Stimulated activated CD8-positive, alpha-beta memory T cell treated with anti-CD3 and anti-CD28 coated beads, Interleukin-12 subunit alpha, Interleukin-12 subunit beta, amount 100 ng/mL, for 4 hours (primary cell): ENCODE data around the gene FAM90A1.
"Not testable (repeated sequence)": the region's sequence is repeated elsewhere in the genome, so short reads cannot be mapped to it uniquely, and the experiment has no call there.

Source experiments
- DNase-seq: peaks from one replicate; pipeline ENCODE4 v3.0.0-alpha.2; 2020; ENCODE audit warnings: low read depth

Gene FAM90A1

DNA sequence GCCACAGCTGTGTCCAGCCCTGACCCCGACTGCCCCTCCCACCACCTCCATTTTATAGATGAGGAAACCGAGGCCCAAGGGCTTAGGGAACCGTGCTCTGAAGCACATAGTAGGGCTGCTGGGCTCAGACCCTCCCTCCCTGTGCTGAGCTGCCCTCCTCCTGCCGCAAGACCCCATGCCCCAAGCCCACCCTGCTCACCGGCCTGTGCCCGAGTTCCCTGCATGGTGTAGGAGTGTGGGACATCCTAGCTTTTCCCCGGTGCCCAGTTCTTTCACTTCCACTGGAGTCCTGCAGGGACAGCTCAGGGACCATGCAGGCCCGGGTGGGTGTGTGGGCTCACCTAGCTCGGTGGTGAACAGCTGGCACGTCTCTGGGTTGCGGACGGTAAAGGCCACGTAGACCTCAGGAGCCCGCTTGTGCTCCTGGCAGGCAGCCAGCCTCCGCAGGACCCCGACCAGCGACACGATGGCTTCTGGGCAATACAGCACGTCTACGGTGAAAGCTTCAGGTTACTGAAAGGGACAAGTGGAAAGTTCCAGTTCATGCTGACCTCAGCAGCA is 6.6 kb upstream of the FAM90A1 start:
- not testable (repeated sequence) for DNase-seq

DNA sequence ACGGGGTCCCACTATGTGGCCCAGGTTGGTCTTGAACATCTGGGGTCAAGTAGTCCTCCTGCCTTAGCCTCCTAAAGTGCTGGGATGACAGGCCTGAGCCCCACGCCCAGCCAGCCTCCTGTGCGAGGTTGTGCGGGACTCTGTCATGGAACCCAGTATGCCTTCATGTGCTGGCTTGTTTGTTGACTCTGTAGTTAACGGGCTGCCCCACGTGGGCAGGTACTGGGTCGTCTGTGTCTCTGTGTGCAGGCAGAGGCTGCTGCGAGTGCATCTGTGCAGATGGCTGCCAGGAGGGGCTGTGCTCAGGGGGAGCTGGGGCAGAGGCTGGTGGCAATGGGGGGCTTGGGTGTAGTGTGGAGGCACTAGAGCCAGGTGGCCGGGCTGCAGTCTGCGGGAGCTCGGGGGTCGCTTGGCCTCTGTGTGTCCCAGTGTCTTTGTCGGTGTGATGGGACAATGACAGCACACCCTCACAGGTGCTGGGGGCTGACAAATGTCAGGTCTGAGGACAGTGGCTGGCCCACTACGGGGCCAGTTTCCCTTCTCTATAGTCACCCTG is 6.0 kb upstream of the FAM90A1 start:
- DNase-seq: not testable (repeated sequence)

DNA sequence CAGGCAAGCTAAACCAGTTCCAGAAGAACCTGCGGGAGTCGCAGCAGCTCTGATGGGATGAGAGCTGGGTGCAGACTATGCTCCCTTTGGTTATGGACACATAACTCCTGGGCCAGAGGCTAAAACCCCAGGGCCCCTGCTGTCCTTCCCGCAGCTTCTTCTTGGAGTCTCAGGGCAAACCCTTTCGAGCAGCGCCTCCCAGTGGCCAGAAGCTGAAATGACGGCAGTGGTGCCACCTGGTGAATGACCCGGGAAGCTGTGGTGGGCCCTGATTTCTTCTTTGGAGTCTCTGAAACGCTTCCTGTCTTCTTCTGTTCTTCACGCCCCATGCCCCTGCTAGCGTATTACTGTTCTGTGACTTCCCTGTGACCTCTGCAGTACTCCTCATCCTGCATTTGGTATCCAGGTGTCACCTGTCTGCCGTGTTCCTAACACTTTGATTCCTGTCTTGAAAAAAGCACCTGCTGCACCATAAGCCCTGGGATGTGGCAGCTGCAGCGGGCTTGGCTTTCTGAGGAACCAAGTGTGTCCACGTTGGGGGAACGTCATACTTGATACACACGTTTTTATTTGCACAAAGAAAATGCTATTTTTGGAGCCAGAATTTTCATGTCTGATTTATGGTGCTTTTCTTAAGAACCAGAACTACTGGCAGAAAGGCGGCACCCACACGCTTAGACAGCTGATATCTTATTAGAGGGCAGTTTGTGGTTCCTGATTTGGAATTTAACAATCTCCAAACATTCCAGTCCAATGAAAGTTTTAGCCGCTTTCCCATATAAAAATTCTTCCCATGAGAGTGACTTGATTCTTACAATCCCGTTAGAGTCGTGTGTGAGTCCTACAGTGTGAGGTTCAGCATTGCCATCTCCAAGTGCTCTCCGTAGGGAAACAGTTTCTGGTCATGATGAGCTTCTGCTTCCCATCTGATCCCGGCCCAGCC is 4.5 kb upstream of the FAM90A1 start:
- DNase-seq: not testable (repeated sequence)

DNA sequence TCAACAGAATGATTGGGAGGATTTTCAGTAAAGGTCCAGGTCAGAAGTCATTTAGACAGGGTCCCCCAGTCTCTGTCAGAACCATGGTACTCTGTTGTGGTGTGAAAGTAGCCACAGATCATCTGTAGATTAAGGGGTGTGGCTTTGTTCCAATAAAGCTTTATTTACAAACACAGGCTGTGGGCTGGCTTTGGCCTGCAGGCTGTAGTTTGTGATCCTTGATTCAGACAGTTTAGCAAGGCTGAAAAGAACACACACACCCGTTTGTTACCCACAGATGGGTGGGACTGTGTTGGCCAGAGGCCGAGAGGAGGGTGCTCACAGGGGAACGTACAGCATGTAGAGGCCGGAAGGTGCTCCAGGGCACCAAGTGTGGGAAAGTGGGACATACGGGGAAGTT is 3.6 kb upstream of the FAM90A1 start:
- DNase-seq: not testable (repeated sequence)

DNA sequence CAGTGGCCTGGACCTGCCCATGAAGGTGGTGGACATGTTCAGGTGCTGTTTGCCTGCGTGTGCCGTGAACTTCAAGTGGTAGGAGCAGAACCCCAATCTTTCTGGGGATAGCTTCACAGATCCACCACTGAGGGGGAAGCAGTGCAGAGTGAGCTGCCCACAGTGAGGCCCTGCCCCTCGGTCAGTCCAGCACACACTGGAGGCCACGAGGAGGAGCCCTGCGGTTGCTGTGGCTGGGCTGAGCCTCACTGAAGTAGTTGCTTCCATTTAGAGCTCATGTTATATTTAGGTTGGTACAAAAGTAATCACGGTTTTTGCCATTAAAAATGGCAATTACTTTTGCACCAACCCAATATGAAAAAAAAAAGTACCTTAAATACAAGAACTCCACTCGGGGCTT is 2.1 kb upstream of the FAM90A1 start:
- not testable (repeated sequence) for DNase-seq

DNA sequence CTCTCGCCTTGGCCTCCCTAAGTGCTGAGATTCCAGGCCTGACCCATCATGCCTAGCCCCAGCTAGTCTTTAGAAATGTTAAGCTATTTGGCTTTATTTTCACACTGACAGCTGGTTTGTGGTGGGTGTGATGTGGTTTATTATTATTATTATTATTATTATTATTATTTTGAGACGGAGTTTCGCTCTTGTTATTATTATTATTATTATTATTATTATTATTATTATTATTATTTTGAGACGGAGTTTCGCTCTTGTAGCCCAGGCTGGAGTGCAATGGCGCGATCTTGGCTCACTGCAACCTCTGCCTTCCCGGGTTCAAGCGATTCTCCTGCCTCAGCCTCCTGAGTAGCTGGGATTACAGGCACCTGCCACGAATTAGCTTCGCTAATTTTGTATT is 1.2 kb upstream of the FAM90A1 start:
- DNase-seq: not testable (repeated sequence)

DNA sequence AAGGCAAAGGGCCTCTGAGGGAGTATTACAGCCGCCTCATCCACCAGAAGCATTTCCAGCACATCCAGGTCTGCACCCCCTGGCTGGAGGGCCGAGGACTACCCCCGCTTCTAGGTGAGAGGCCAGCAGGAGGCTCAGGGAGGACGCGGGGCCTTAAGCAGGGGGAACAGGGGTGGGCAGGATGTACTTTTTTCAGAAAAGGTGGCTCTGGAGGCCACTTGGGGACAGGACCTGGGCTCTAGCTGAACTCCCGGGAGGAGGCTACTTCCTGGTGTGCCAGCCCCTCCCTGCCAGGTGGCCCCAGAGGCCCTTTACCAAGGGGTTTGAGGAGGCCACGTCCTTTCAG is 287 bp upstream of the FAM90A1 start:
- not testable (repeated sequence) for DNase-seq

DNA sequence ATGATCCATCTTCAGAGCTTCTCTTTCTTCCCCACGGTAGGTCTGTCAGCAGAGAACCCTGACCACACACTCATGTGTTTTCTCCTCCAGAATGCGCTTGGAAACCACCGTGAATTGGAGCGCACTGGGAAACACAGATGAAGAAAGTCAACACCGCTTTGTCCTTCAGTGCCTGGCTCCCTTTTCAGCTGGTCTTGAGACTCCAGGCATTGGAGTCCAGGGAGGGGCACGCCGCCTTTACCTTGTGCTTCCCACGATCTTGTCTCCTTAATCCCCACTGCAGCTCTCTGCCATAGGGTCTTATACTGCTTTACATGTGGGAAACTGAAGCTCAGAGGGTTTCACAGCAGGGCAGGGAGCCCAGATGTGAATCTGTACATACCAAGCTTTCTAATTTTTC is 1.1 kb downstream of the FAM90A1 start:
- no peak for DNase-seq

DNA sequence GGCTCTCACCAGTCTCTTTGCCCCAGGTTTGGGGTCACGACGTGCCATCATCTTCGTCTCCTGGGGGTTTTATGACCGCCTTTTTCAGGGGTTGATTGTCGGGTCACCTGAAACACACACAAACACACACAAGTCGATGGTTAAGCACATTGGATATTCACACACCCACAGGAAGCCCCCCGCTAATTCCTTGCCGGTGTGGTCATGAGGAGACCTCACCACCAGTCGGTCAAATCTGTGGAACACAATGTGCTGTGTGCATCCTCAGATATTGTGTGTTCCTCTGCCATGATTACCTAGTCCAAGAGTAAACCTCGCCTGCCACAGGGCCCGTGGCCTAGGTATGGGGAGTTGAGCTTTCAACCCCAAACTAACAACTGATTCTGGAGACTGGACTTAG is 2.6 kb downstream of the FAM90A1 start:
- not testable (repeated sequence) for DNase-seq

DNA sequence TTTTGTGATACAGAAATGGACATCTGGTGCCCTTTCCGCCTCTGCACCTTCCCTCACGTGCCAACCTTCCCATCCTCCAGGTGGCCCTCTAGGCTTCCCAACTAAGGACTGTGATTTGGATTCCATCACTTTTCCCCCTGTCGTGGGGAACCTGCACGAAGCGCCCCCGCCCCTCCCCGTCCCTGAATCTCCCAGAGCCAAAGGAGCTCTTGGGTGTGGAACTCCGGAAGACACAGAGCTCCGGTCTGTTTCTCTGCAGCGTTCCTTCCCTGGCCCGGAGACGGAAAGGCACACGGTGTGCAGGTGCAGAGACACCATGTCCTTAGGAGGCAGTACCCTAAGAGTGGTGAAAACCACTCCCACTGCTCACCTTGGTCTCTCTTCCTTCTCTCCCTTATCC is 3.8 kb downstream of the FAM90A1 start:
- DNase-seq: not testable (repeated sequence)

DNA sequence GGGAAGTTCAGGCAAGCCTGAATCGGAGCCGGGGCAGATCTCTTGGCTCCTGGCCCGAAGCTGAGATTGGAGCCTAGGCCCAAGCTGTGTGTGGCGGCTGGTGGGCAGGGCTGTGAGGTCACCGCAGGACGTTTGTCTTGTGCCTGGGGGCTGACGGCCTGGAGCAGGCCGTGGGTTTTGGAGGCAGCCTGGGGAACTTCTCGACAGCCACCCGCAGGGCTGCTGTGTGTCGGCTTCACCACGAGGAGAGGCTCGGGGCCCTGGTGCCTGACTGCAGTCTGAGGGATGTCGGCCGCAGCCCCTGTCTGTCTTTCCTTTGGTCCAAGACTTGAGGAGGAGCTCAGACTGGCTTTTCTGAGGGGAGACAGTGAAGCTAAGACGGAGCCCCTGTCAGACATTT is 5.1 kb downstream of the FAM90A1 start:
- not testable (repeated sequence) for DNase-seq

DNA sequence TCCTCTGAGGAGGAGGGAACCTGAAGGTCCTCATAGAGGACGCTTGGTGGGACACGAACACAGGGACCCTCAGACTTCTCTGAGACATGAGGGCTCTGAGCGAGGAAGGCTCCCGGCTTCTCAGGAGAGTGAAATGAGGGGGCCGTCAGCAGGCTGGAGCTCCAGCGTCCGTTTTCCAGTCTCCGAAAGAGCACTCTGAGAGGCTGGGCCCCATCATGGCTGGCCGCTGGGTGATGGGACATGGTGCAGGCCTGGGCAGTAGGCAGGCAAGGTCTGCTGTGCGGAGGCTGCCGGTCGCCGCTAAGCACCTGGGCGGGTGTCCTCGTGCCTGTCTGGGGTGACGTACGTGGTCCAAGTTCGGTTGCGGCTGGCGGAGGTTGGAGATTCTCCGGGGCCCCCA is 5.6 kb downstream of the FAM90A1 start:
- DNase-seq: not testable (repeated sequence)

DNA sequence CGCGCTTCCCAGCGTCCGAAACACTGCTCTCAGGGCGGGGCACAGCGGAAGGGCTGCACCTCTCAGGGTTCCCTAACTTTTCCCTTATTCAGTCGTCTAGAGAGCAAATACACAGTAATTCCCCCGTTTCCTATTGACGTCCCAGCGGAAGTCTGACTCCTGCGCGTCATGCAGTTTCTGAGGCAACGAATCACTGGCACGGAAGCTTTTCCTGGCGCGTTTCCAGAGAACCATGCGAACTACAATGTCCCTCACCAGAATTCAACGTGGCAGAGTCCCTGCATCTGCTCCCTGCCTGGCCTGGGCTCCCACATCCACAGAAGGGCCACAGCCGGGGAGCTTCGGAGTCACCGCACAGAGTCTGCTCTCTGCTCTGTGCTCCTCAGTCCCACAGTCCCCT is 6.0 kb downstream of the FAM90A1 start:
- DNase-seq: not testable (repeated sequence)

DNA sequence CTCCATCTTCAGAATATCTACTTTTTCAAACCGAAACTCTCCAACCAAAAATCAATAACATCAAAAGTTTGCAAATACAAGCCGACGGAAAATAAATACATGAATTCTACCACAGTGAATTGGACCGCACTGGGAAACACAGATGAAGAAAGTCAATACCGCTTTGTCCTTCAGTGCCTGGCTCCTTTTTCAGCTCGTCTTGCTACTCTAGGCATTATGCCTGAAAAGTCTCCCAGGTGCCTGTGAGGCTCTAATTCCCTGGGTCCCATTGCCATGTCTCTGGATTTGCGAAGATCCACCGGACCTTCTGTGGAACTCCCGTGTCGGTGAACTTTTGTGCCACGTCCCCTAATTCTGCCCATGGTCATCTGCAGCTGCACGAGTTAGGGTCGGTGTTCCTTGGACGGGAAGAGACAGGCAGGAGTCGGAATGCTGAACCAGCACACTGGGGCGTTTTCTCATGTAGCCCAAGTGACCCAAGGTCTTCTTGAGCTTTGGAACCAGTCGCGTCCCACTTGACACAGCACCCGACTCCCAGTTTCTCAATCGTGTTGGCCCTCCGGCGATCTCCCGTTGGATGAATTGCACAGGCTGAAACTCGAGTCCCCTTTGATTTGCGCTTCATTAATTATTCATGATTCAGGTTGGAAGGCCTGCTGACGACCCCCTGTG is 8.6 kb downstream of the FAM90A1 start:
- not testable (repeated sequence) for DNase-seq

DNA sequence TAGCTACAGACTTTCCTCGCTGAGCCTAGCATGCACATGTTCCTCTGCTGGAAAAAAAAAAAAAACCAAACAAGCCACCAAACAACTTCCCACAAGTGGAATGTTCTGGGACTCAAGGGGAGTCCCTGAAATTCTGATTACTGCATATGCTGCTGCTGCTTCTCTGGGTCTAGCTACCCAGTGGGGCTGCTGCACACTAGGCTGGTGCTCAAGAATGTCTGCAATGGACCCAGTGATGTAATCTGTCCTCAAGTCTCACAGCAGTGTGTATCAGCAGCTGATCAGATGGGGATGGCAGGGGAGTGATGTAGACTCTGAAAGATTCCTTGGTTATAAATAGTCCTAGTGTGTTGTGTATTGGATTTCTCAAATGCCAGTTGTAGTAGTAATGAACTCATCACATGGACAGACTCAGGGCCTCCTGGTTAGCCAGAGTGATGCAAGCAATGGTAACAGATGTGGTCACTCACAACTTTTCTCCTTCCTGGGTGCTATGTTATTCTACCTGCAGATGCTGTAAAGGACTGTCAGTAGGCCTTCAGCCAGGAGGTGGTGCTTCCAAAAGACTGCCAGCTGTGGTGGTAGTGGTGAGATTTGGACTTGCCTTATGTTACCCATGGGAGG is 29.6 kb downstream of the FAM90A1 start:
- DNase-seq: not testable (repeated sequence)

DNA sequence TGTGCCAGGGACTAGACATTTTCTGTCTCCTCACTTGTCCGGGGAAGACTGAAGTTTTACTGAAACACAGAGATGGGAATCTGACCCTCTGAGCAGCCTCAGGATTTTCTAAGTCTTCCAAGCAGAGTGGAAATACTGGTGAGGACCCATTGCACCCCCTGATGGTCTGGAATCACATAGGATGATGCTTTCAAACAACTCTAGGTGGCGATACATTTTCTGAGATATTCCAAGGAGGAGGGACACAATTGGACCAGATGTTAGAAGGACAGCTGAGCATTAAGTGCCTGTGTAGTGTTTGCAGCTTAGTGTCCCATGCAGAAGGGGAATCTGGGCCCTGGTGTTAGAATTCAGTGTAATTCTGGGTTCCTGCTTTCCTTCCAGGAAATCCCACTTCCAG is 39.3 kb downstream of the FAM90A1 start:
- not testable (repeated sequence) for DNase-seq

DNA sequence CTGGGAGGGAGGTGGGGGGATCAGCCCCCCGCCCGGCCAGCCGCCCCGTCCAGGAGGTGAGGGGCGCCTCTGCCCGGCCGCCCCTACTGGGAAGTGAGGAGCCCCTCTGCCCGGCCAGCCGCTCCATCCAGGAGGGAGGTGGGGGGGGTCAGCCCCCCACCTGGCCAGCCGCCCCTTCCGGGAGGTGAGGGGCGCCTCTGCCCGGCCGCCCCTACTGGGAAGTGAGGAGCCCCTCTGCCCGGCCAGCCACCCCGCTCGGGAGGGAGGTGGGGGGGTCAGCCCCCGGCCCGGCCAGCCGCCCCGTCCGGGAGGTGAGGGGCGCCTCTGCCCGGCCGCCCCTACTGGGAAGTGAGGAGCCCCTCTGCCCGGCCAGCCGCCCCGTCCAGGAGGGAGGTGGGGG is 43.2 kb downstream of the FAM90A1 start:
- not testable (repeated sequence) for DNase-seq

DNA sequence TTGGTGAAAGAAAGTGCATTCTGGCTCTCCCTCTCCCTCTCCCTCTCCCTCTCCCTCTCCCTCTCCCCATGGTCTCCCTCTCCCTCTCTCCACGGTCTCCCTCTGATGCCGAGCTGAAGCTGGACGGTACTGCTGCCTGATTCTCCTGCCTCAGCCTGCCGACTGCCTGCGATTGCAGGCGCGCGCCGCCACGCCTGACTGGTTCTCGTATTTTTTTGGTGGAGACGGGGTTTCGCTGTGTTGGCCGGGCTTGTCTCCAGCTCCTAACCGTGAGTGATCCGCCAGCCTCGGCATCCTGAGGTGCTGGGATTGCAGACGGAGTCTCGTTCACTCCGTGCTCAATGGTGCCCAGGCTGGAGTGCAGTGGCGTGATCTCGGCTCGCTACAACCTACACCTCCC is 44.1 kb downstream of the FAM90A1 start:
- DNase-seq: not testable (repeated sequence)

DNA sequence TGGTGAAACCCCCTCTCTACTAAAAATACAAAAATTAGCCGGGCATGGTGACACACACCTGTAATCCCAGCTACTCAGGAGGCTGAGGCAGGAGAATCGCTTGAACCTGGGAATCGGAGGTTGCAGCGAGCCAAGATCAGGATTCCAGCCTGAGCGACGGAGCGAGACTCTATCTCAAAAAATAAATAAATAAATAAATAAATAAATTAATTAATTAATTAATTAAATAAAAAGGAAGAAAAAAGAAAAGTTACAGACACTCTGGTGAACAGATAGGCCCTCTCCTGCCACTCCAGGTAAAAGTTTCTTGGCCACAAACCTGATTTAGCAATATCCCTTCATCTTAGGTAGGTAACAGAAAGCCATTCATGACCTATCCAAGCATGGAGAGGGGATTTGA is 44.5 kb downstream of the FAM90A1 start:
- not testable (repeated sequence) for DNase-seq

DNA sequence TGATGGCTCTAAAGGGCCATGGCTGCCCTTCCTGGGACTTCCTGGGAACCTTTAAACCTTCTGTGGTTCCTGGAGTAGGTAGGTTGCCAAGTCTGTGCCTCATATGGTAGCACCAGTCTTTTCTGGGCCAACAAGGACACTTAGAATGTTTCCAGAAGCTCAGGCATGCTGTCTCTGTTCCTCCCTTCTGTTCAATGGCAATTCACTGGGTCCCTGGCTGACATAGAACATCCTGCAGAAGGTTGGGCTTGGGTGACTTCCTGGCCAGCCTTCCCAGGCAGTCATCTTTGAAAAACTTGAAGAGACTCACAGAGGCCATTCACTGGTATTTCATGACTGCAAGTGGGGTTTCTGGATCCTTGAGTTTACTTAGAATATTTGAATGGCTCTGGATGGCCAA is 46.1 kb downstream of the FAM90A1 start:
- DNase-seq: not testable (repeated sequence)

DNA sequence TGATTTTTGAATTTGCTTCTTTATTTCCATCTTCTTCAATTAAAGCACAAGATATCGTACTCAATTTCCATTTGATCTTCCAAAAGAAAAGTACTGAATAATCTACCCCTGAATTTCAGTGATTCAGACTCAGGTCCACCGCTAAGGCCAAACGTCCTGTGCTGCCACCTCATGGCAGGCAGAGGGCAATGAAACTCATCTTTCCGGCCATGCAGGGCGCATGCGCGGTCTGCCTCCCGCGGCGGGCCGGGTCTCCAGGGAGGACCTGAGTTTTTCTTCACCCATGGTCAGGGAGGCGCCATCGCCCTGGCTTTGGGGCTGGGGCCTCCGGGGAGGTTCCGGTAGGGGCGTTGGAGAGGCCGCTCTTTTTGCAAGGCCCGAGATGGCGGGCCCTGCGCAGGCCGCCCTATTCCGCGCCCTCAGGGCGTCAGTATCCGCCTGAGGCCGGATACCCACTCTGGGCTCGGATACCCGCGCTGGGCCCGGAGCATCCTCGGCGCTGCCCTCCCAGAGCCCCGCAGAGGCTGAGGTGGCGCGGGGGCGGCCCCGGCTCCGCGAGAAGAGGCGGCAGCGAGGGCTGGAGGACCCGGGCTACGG is 47.3 kb downstream of the FAM90A1 start:
- DNase-seq: peak; percentile 70

DNA sequence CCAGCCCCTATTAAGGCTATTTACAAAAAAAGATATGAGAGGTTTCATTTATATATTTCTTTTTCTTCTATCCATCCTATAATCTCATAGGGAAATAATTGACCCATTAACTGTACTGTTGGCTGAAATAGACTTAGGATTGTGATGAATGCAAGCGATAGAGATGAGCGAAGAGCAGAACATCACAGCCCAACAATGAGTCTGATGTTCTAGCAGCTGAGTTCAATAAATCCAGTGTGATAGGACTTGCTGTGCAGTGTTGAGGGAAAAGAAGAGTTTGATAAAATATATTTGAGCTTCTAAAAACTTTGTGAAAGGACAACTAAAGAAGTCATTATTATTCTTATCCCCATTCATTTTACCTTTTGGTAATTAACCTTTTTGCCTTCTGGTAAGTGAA is 54.5 kb downstream of the FAM90A1 start:
- DNase-seq: not testable (repeated sequence)
